Measurements from ENCODE around the gene RNF4. TPM values are rescaled to one million over a fixed set of nuclear protein-coding genes. Genes with fewer than 3 reads are reported as not detected.

Gene RNF4
- total and polyA plus RNA-seq, 10 of the 15 experiments (the other 5 are each of a cell fraction or from before 2014, with no cell fraction given), result 34.9 to 145 (median 76.1) TPM

DNA sequence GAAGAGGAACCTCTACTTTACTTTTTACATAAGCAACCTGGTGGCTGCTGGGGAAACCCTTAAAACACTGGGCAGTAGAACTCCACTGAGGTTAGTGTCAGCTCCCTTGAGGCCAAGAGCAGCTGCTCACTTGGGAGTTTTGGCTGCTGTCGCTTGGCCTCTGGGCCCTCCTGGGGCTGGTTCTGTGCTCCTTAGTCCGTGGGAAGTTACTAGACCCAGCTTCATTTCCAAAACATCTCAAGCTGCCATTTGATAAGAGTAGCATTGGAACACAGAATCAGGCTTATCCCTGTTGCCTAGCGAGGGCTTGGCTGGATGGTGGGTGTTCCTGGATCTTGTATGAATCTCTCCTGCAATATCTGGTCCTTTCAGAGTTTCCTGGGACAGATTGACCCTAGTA is 26.1 kb downstream of the RNF4 start (continued):
- TF ChIP-seq EP300 (IDR thresholded peaks at IDR 0.05; ENCODE audit: borderline replicate concordance in 1 of 2, control insufficient read depth in 1 of 2, low read depth in 2 of 2, low read length in 2 of 2) (no peak), NR2F1 (conservative IDR thresholded peaks at IDR 0.05) (peak; percentile 60), MEF2A (IDR thresholded peaks at IDR 0.05; ENCODE audit: insufficient read depth, low read depth, low read length) (no peak), SUPT20H (IDR thresholded peaks at IDR 0.05; ENCODE audit: borderline replicate concordance, control insufficient read depth, low read depth, low read length) (no peak), TCF12 (IDR thresholded peaks at IDR 0.05; ENCODE audit: low read depth, low read length) (0 out of 2 replicates have a peak, but pooled peaks have one; percentile 21), SP1 (IDR thresholded peaks at IDR 0.05; ENCODE audit: low read depth, low read length) (no peak), KAT2A (conservative IDR thresholded peaks at IDR 0.05; ENCODE audit: control insufficient read depth, low read depth, low read length) (no peak), YBX1 (IDR thresholded peaks at IDR 0.05) (no peak), SPI1 (IDR thresholded peaks at IDR 0.05; ENCODE audit: borderline replicate concordance, insufficient read depth, low read depth, low read length) (no peak), STAT3 (IDR thresholded peaks at IDR 0.05; ENCODE audit: low read depth, low read length) (no peak), FOXK2 (IDR thresholded peaks at IDR 0.05) (no peak), SMAD1 (IDR thresholded peaks at IDR 0.05; ENCODE audit: low read depth, partially characterized antibody) (no peak), SMAD5 (IDR thresholded peaks at IDR 0.05; ENCODE audit: low read depth) (no peak), SMC3 (IDR thresholded peaks at IDR 0.05; ENCODE audit: borderline replicate concordance, low read length) (no peak), YY1 (IDR thresholded peaks at IDR 0.05; ENCODE audit: low read depth, low read length) (no peak), BHLHE40 (IDR thresholded peaks at IDR 0.05; ENCODE audit: borderline replicate concordance in 1 of 2, low read depth in 2 of 2, low read length in 1 of 2) (peak in 1 of 2 experiments; percentile 9; a peak in 1 of 4 replicates), MEF2B (IDR thresholded peaks at IDR 0.05; ENCODE audit: partially characterized antibody, poor library complexity, severe bottlenecking) (peak; percentile 96), GATAD2B (conservative IDR thresholded peaks at IDR 0.05; ENCODE audit: low read depth) (peak; percentile 62; the same call in 1 of the 2 replicates), SRF (IDR thresholded peaks at IDR 0.05; ENCODE audit: low read depth in 2 of 2, low read length in 2 of 2) (no peak)
- TF ChIP-seq, protein P1, sequence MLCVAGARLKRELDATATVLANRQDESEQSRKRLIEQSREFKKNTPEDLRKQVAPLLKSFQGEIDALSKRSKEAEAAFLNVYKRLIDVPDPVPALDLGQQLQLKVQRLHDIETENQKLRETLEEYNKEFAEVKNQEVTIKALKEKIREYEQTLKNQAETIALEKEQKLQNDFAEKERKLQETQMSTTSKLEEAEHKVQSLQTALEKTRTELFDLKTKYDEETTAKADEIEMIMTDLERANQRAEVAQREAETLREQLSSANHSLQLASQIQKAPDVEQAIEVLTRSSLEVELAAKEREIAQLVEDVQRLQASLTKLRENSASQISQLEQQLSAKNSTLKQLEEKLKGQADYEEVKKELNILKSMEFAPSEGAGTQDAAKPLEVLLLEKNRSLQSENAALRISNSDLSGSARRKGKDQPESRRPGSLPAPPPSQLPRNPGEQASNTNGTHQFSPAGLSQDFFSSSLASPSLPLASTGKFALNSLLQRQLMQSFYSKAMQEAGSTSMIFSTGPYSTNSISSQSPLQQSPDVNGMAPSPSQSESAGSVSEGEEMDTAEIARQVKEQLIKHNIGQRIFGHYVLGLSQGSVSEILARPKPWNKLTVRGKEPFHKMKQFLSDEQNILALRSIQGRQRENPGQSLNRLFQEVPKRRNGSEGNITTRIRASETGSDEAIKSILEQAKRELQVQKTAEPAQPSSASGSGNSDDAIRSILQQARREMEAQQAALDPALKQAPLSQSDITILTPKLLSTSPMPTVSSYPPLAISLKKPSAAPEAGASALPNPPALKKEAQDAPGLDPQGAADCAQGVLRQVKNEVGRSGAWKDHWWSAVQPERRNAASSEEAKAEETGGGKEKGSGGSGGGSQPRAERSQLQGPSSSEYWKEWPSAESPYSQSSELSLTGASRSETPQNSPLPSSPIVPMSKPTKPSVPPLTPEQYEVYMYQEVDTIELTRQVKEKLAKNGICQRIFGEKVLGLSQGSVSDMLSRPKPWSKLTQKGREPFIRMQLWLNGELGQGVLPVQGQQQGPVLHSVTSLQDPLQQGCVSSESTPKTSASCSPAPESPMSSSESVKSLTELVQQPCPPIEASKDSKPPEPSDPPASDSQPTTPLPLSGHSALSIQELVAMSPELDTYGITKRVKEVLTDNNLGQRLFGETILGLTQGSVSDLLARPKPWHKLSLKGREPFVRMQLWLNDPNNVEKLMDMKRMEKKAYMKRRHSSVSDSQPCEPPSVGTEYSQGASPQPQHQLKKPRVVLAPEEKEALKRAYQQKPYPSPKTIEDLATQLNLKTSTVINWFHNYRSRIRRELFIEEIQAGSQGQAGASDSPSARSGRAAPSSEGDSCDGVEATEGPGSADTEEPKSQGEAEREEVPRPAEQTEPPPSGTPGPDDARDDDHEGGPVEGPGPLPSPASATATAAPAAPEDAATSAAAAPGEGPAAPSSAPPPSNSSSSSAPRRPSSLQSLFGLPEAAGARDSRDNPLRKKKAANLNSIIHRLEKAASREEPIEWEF (IDR thresholded peaks at IDR 0.05; ENCODE audit: insufficient replicate concordance, low read depth, low read length), result peak; percentile 79
- TF ChIP-seq, protein P2, sequence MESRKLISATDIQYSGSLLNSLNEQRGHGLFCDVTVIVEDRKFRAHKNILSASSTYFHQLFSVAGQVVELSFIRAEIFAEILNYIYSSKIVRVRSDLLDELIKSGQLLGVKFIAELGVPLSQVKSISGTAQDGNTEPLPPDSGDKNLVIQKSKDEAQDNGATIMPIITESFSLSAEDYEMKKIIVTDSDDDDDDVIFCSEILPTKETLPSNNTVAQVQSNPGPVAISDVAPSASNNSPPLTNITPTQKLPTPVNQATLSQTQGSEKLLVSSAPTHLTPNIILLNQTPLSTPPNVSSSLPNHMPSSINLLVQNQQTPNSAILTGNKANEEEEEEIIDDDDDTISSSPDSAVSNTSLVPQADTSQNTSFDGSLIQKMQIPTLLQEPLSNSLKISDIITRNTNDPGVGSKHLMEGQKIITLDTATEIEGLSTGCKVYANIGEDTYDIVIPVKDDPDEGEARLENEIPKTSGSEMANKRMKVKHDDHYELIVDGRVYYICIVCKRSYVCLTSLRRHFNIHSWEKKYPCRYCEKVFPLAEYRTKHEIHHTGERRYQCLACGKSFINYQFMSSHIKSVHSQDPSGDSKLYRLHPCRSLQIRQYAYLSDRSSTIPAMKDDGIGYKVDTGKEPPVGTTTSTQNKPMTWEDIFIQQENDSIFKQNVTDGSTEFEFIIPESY (IDR thresholded peaks at IDR 0.05), result no peak

Measured in GM12878 (cell line).